Activated CD4-positive, alpha-beta T cell treated with anti-CD3 and anti-CD28 coated beads, Interleukin-2, amount 50 U/mL, for 1 hour (primary cell): ENCODE measurements around the gene OGFOD1.
"Not testable (repeated sequence)": the region's sequence is repeated elsewhere in the genome, so short reads cannot be mapped to it uniquely, and the experiment has no call there.

Experiments
- DNase-seq: peaks from one replicate; pipeline ENCODE4 v3.0.0-alpha.2; 2020

Gene OGFOD1

GRCh38 chr16:56481468-56482122 lies 30.2 kb downstream of the OGFOD1 start:
- DNase-seq = no peak

GRCh38 chr16:56482683-56483236 lies 31.4 kb downstream of the OGFOD1 start:
- DNase-seq = no peak

GRCh38 chr16:56483394-56483793 lies 32.0 kb downstream of the OGFOD1 start:
- no peak for DNase-seq

GRCh38 chr16:56488035-56488434 lies 36.7 kb downstream of the OGFOD1 start:
- no peak for DNase-seq

- DNase-seq = not testable (repeated sequence)
Measured at GRCh38 chr16:56488868-56489267, 37.5 kb downstream of the OGFOD1 start.

- no peak for DNase-seq
Measured at GRCh38 chr16:56491657-56492261, 40.4 kb downstream of the OGFOD1 start.

GRCh38 chr16:56493126-56493525 lies 41.8 kb downstream of the OGFOD1 start:
- no peak for DNase-seq

- no peak for DNase-seq
Measured at GRCh38 chr16:56493815-56494214, 42.5 kb downstream of the OGFOD1 start.

GRCh38 chr16:56505181-56505580 lies 53.8 kb downstream of the OGFOD1 start:
- DNase-seq = no peak

GRCh38 chr16:56506941-56507340 lies 55.6 kb downstream of the OGFOD1 start:
- no peak for DNase-seq

GRCh38 chr16:56510544-56510943 lies 59.2 kb downstream of the OGFOD1 start:
- no peak for DNase-seq

- no peak for DNase-seq
Measured at GRCh38 chr16:56512025-56512424, 60.7 kb downstream of the OGFOD1 start.

GRCh38 chr16:56513091-56513490 lies 61.7 kb downstream of the OGFOD1 start:
- no peak for DNase-seq

- peak; percentile 43 for DNase-seq
Measured at GRCh38 chr16:56513972-56514371, 62.6 kb downstream of the OGFOD1 start.

- DNase-seq = no peak
Measured at GRCh38 chr16:56514845-56515244, 63.5 kb downstream of the OGFOD1 start.

GRCh38 chr16:56515665-56516064 lies 64.3 kb downstream of the OGFOD1 start:
- DNase-seq = no peak

- DNase-seq = no peak
Measured at GRCh38 chr16:56517206-56517605, 65.9 kb downstream of the OGFOD1 start.

GRCh38 chr16:56518425-56518824 lies 67.1 kb downstream of the OGFOD1 start:
- no peak for DNase-seq

- peak; percentile 91 for DNase-seq
Measured at GRCh38 chr16:56519459-56520250, 68.3 kb downstream of the OGFOD1 start, which contains the start of gene BBS2. Gene BBS2 (minus strand): TSS chr16:56520024. CDS start chr16:56519862, 162 bp downstream.

GRCh38 chr16:56520251-56520577 lies 68.9 kb downstream of the OGFOD1 start:
- no peak for DNase-seq

- DNase-seq = no peak
Measured at GRCh38 chr16:56525236-56525635, 73.9 kb downstream of the OGFOD1 start.
